Left ventricle myocardium inferior (tissue), 1 donor: ENCODE results near the gene SLC22A23. TPM values are rescaled to one million over a fixed set of nuclear protein-coding genes. Genes with fewer than 3 reads are reported as not detected.

Source experiments
- DNase-seq: peaks from one replicate; pipeline ENCODE4 v3.0.0-alpha.2; 2020
- H3K27ac ChIP-seq: fragments of 200-600 bp; replicated peaks from 2 replicates; pipeline ENCODE4 v1.8.0; 2021
- H3K27me3 ChIP-seq: fragments of 200-600 bp; 2 replicates; pipeline ENCODE4 v1.8.0; 2021; ENCODE audit warnings: low read depth
- H3K36me3 ChIP-seq: fragments of 200-600 bp; 2 replicates; pipeline ENCODE4 v1.8.0; 2021
- H3K4me1 ChIP-seq: fragments of 200-600 bp; 2 replicates; pipeline ENCODE4 v1.8.0; 2021
- H3K4me3 ChIP-seq: fragments of 200-600 bp; 2 replicates; pipeline ENCODE4 v1.8.0; 2021; ENCODE audit warnings: mild to moderate bottlenecking, moderate library complexity
- H3K9me3 ChIP-seq: fragments of 200-600 bp; replicated peaks from 2 replicates; pipeline ENCODE4 v1.8.0; 2021
- CTCF ChIP-seq: fragments of 200-600 bp; IDR thresholded peaks from 2 replicates; pipeline ENCODE4 v1.8.0; 2021; ENCODE audit warnings: antibody characterized with exemption, mild to moderate bottlenecking, borderline replicate concordance
- intact Hi-C: fragments of 100-400 bp; cut with micrococcal nuclease; formaldehyde crosslinking; loops from one replicate; pipeline ENCODE4 v1.11.0; 2022
- total RNA-seq: library from RNA; stranded (reverse); fragmentation: NEBNext Ultra II Directional; extraction: Animal tissue kit (Norgen Biotek cat#: 25700); gene quantifications from one replicate; pipeline ENCODE4 v1.2.1, GENCODE V29; 2021
- donor health status: DM: no; HTN: yes; CAD: no; lungs with severe emphysema.

The SLC22A23 gene
- total RNA-seq, 1 donor from 2014 or later = 7.0 TPM

- H3K4me3 ChIP-seq = peak overlapping the region; percentile 80
- peaks cover 40% of the 10 kb centered on the region for H3K27me3 ChIP-seq
- no peak for TF ChIP-seq CTCF
- H3K4me1 ChIP-seq = peaks cover 39% of the 10 kb centered on the region
- no peaks in the 10 kb centered on the region for H3K36me3 ChIP-seq
- H3K27ac ChIP-seq = no peak overlapping the region
- intact Hi-C loops = no loop called here
- no peak for DNase-seq
- no peaks in the 10 kb centered on the region for H3K9me3 ChIP-seq
Observed at GRCh38 chr6:3453413-3454272, 3.2 kb downstream of the SLC22A23 start.

- no peak overlapping the region for H3K27ac ChIP-seq
- TF ChIP-seq CTCF = no peak
- DNase-seq = no peak
- peaks cover 27% of the 10 kb centered on the region for H3K4me1 ChIP-seq
- H3K9me3 ChIP-seq = no peaks in the 10 kb centered on the region
- H3K4me3 ChIP-seq = no peak overlapping the region
- H3K27me3 ChIP-seq = peaks cover 40% of the 10 kb centered on the region
- intact Hi-C loops = no loop called here
- no peaks in the 10 kb centered on the region for H3K36me3 ChIP-seq
Observed at GRCh38 chr6:3451498-3451897, 5.4 kb downstream of the SLC22A23 start.

- H3K27me3 ChIP-seq = peaks cover 38% of the 10 kb centered on the region
- no peaks in the 10 kb centered on the region for H3K9me3 ChIP-seq
- TF ChIP-seq CTCF = no peak
- intact Hi-C loops = no loop called here
- no peak overlapping the region for H3K27ac ChIP-seq
- no peaks in the 10 kb centered on the region for H3K36me3 ChIP-seq
- DNase-seq = no peak
- H3K4me3 ChIP-seq = no peak overlapping the region
- peaks cover 24% of the 10 kb centered on the region for H3K4me1 ChIP-seq
Observed at GRCh38 chr6:3450888-3451287, 6.0 kb downstream of the SLC22A23 start.

GRCh38 chr6:3449750-3450305 lies 7.0 kb downstream of the SLC22A23 start:
- H3K4me1 ChIP-seq = peaks cover 13% of the 10 kb centered on the region
- DNase-seq = no peak
- peaks cover 29% of the 10 kb centered on the region for H3K27me3 ChIP-seq
- intact Hi-C loops = no loop called here
- no peak overlapping the region for H3K27ac ChIP-seq
- H3K9me3 ChIP-seq = no peaks in the 10 kb centered on the region
- no peaks in the 10 kb centered on the region for H3K36me3 ChIP-seq
- H3K4me3 ChIP-seq = no peak overlapping the region
- TF ChIP-seq CTCF = no peak

GRCh38 chr6:3449321-3449720 lies 7.5 kb downstream of the SLC22A23 start:
- Histone ChIP-seq H3K27ac (no peak overlapping the region), H3K27me3 (peaks cover 24% of the 10 kb centered on the region), H3K4me3 (no peak overlapping the region), H3K9me3 (no peaks in the 10 kb centered on the region), H3K36me3 (no peaks in the 10 kb centered on the region), H3K4me1 (peaks cover 8% of the 10 kb centered on the region)
- TF ChIP-seq CTCF = no peak
- no peak for DNase-seq
- intact Hi-C loops = no loop called here
